ENCODE data around the gene USF2. TPM values are rescaled to one million over a fixed set of nuclear protein-coding genes. Genes with fewer than 3 reads are reported as not detected.

The USF2 gene
- total and polyA plus RNA-seq, 2 donors (not counting 1 experiment from before 2014, with no cell fraction given), result 53.8 to 74.9 TPM

DNA sequence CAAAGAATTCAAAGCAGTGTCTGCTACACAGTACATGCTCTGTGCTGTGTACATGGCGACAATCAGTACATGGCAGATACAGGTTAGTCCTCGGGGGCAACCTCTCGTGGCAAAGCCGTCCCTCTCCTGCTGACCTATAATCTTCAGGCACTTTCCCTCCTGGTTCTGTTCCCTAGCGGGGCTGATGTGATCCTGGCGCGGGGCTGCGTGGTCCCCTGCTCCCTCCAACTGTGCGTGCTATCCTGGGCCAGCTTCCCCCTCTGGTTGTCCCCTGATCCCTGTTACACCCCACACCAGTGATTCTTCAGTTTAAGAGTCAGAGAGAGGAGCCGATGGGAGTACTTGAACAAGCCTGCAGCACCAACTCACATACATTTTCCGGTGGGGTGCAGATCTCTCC lies 35.3 kb downstream of the USF2 start:
- Histone ChIP-seq H3K4me1 (ENCODE audit: control insufficient read depth, extremely low read depth, insufficient read depth, low read length) (no peaks in the 10 kb centered on the region), H3K27ac (ENCODE audit: insufficient read depth, low read length) (no peak overlapping the region), H3K27me3 (ENCODE audit: control insufficient read depth, insufficient read depth, low read length) (peaks cover 2% of the 10 kb centered on the region), H3K9me3 (ENCODE audit: control insufficient read depth, insufficient read depth, low read depth, low read length) (no peaks in the 10 kb centered on the region), H3K36me3 (ENCODE audit: control insufficient read depth, insufficient read depth, low read length) (no peaks in the 10 kb centered on the region), H2AFZ (ENCODE audit: low read length) (no peak overlapping the region), H3K79me2 (ENCODE audit: control insufficient read depth, insufficient read depth, low read length) (no peaks in the 10 kb centered on the region), H3K4me3 (replicated peaks in 1 of 4; ENCODE audit: control extremely low read depth in 1 of 4, insufficient read depth in 1 of 4, low read depth in 3 of 4, low read length in 4 of 4) (no peak overlapping the region), H3K4me2 (ENCODE audit: extremely low read depth, insufficient read depth, low read length) (no peak overlapping the region), H4K20me1 (ENCODE audit: control insufficient read depth, extremely low read depth, insufficient read depth, low read length) (no peaks in the 10 kb centered on the region), H3K9ac (ENCODE audit: insufficient read depth, low read length) (no peak overlapping the region)
- TF ChIP-seq EZH2 (IDR thresholded peaks at IDR 0.05; ENCODE audit: low read length, missing control alignments) (no peak), CTCF (conservative IDR thresholded peaks at IDR 0.05 in 1 of 2, IDR thresholded peaks at IDR 0.05 in 1 of 2; ENCODE audit: low read depth in 1 of 2, low read length in 2 of 2) (no peak)
- no peak for DNase-seq (ENCODE audit: low read depth in 2 of 2)

- Histone ChIP-seq H3K4me2 (ENCODE audit: extremely low read depth, insufficient read depth, low read length) (no peak overlapping the region), H3K27me3 (ENCODE audit: control insufficient read depth, insufficient read depth, low read length) (peaks cover 2% of the 10 kb centered on the region), H2AFZ (ENCODE audit: low read length) (no peak overlapping the region), H3K79me2 (ENCODE audit: control insufficient read depth, insufficient read depth, low read length) (no peaks in the 10 kb centered on the region), H3K4me1 (ENCODE audit: control insufficient read depth, extremely low read depth, insufficient read depth, low read length) (no peaks in the 10 kb centered on the region), H3K9ac (ENCODE audit: insufficient read depth, low read length) (no peak overlapping the region), H3K36me3 (ENCODE audit: control insufficient read depth, insufficient read depth, low read length) (no peaks in the 10 kb centered on the region), H3K4me3 (replicated peaks in 1 of 4; ENCODE audit: control extremely low read depth in 1 of 4, insufficient read depth in 1 of 4, low read depth in 3 of 4, low read length in 4 of 4) (no peak overlapping the region), H3K9me3 (ENCODE audit: control insufficient read depth, insufficient read depth, low read depth, low read length) (no peaks in the 10 kb centered on the region), H4K20me1 (ENCODE audit: control insufficient read depth, extremely low read depth, insufficient read depth, low read length) (no peaks in the 10 kb centered on the region), H3K27ac (ENCODE audit: insufficient read depth, low read length) (no peak overlapping the region)
- DNase-seq (ENCODE audit: low read depth in 2 of 2), result no peak
- TF ChIP-seq EZH2 (IDR thresholded peaks at IDR 0.05; ENCODE audit: low read length, missing control alignments), result no peak
- TF ChIP-seq CTCF (conservative IDR thresholded peaks at IDR 0.05 in 1 of 2, IDR thresholded peaks at IDR 0.05 in 1 of 2; ENCODE audit: low read depth in 1 of 2, low read length in 2 of 2), result no peak
These were observed 36.4 kb downstream of the USF2 start for GRCh38 chr19:35305181-35305580.

DNA sequence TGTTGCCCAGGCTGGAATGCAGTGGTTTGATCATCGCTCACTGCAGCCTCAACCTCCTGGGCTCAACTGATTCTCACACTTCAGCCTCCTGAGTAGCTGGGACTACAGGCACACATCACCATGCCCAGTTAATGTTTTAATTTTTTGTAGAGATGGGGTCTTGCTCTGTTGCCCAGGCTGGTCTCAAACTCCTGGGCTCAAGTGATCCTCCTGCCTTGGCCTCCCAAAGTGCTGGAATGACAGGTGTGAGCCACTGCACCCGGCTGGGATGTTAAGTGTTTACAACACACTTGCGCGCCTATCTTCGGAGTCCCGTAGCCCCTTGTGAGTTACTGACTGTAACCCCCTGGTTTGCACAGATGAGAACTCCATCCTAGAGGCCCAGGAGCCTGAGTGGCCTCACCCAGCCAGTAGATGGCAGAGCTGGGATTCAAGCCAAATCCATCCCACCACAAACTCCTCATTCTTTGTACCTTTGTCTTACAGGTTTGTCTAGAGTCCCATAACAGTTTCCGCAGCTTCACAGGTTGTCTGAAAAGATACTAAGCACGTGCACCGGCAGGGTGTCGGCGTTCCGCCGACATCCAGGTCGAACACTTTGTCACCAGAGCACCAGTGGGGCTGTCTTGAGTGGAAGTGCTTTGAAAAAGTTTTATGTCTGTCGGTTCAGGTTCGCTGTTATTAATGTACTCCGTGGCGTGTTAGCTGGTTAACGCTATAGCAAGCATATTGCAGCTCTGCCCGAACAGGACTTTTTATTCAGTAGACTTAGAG lies 37.9 kb downstream of the USF2 start:
- Histone ChIP-seq H3K9me3 (ENCODE audit: control insufficient read depth, insufficient read depth, low read depth, low read length) (no peaks in the 10 kb centered on the region), H3K27ac (ENCODE audit: insufficient read depth, low read length) (no peak overlapping the region), H4K20me1 (ENCODE audit: control insufficient read depth, extremely low read depth, insufficient read depth, low read length) (no peaks in the 10 kb centered on the region), H3K4me2 (ENCODE audit: extremely low read depth, insufficient read depth, low read length) (no peak overlapping the region), H2AFZ (ENCODE audit: low read length) (no peak overlapping the region), H3K9ac (ENCODE audit: insufficient read depth, low read length) (no peak overlapping the region), H3K4me1 (ENCODE audit: control insufficient read depth, extremely low read depth, insufficient read depth, low read length) (no peaks in the 10 kb centered on the region), H3K36me3 (ENCODE audit: control insufficient read depth, insufficient read depth, low read length) (no peaks in the 10 kb centered on the region), H3K4me3 (replicated peaks in 1 of 4; ENCODE audit: control extremely low read depth in 1 of 4, insufficient read depth in 1 of 4, low read depth in 3 of 4, low read length in 4 of 4) (no peak overlapping the region), H3K79me2 (ENCODE audit: control insufficient read depth, insufficient read depth, low read length) (no peaks in the 10 kb centered on the region), H3K27me3 (ENCODE audit: control insufficient read depth, insufficient read depth, low read length) (peaks cover 2% of the 10 kb centered on the region)
- DNase-seq (ENCODE audit: low read depth in 2 of 2), result no peak
- TF ChIP-seq EZH2 (IDR thresholded peaks at IDR 0.05; ENCODE audit: low read length, missing control alignments) (no peak), CTCF (conservative IDR thresholded peaks at IDR 0.05 in 1 of 2, IDR thresholded peaks at IDR 0.05 in 1 of 2; ENCODE audit: low read depth in 1 of 2, low read length in 2 of 2) (peak in 1 of 2 donors; percentile 20)
